GM21529 (cell line): ENCODE results near the gene DOK7.

Experiments used
- ATAC-seq: cut with Tn5 transposase; IDR thresholded peaks from one replicate; pipeline ENCODE4 v1.9.1; 2021; ENCODE audit not compliant: unreplicated experiment

Gene DOK7

GRCh38 chr4:3427706-3428446 lies 35.2 kb upstream of the DOK7 start:
- ATAC-seq, result no peak

- ATAC-seq, result no peak
These were observed 33.5 kb upstream of the DOK7 start for GRCh38 chr4:3429651-3430050.

- ATAC-seq, result no peak
These were observed 32.6 kb upstream of the DOK7 start for GRCh38 chr4:3430524-3430923.

- no peak for ATAC-seq
These were observed 31.6 kb upstream of the DOK7 start for GRCh38 chr4:3431446-3431993.

GRCh38 chr4:3432381-3432790 lies 30.7 kb upstream of the DOK7 start:
- ATAC-seq, result no peak

GRCh38 chr4:3433138-3433869 lies 29.8 kb upstream of the DOK7 start:
- ATAC-seq, result no peak

GRCh38 chr4:3434881-3435685 lies 28.0 kb upstream of the DOK7 start:
- no peak for ATAC-seq

GRCh38 chr4:3435686-3435956 lies 27.5 kb upstream of the DOK7 start:
- no peak for ATAC-seq

GRCh38 chr4:3436048-3436797 lies 26.9 kb upstream of the DOK7 start:
- no peak for ATAC-seq

- no peak for ATAC-seq
These were observed 26.1 kb upstream of the DOK7 start for GRCh38 chr4:3436798-3437581.

- ATAC-seq, result no peak
These were observed 25.5 kb upstream of the DOK7 start for GRCh38 chr4:3437582-3437936.

GRCh38 chr4:3437998-3438846 lies 24.9 kb upstream of the DOK7 start:
- no peak for ATAC-seq

- no peak for ATAC-seq
These were observed 24.3 kb upstream of the DOK7 start for GRCh38 chr4:3438847-3439180.

- ATAC-seq, result no peak
These were observed 23.7 kb upstream of the DOK7 start for GRCh38 chr4:3439391-3439790.

- ATAC-seq, result no peak
These were observed 23.1 kb upstream of the DOK7 start for GRCh38 chr4:3440011-3440410.

- no peak for ATAC-seq
These were observed 22.1 kb upstream of the DOK7 start for GRCh38 chr4:3440979-3441500.

- no peak for ATAC-seq
These were observed 21.3 kb upstream of the DOK7 start, which contains the start of gene HGFAC for GRCh38 chr4:3441501-3442459. TSS of gene HGFAC (plus strand) at chr4:3441968. CDS start at chr4:3442002, 34 bp downstream.

GRCh38 chr4:3442460-3442958 lies 20.6 kb upstream of the DOK7 start:
- no peak for ATAC-seq
